HG03432 (cell line): ENCODE data around the gene CPT2.

Source experiments
- ATAC-seq: cut with Tn5 transposase; IDR thresholded peaks from one replicate; pipeline ENCODE4 v1.9.1; 2021; ENCODE audit warnings: mild to moderate bottlenecking, moderate library complexity; ENCODE audit not compliant: unreplicated experiment

The CPT2 gene

DNA sequence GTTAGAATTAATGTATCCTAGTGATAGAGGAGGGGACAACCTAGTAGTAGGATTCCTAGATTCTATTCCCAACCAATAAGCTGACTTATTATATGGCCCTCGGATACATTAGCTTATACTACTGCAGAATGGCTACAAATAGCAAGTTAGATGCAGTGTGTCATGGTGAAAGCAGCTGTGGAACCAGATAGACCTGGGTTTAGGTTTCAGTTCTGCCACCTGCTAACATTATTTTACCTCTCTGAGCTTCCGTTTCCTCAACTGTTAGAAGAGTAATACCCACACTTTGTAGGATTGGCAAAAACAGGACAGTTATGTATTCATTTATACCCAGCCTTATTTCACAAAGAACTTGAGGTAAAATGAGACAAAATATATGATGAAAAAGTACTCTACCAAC is 63.3 kb downstream of the CPT2 start:
- no peak for ATAC-seq

GRCh38 chr1:53260631-53261247 is 64.1 kb downstream of the CPT2 start:
- no peak for ATAC-seq

DNA sequence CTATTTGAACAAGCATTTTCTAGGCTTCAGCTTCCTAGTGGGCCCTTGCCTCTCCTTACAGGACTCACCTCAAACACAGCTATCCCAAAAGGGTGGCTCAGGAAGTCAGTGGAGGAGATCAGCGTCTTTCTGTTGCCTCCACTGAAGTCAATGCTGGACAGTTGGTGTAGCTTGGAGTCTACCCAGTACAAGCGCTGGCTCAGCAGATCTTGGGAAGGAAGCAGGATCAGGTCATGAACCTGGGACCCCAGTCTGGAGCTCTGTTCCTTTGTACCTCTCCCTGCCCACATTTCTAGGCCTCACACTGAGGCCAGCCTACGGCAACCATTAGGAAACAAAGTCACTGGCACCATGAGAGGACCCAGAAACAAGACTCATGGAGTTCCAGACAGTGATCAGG is 65.4 kb downstream of the CPT2 start:
- ATAC-seq = no peak
